ENCODE measurements around the gene ATOH8.

ATOH8 gene

GRCh38 chr2:85737481-85737880 lies 16.3 kb upstream of the ATOH8 start:
- no peak overlapping the region for H3K4me3 ChIP-seq (ENCODE audit: low read depth, low read length)
- no peak for TF ChIP-seq CTCF (IDR thresholded peaks at IDR 0.05; ENCODE audit: low read depth, low read length)

- no peak for TF ChIP-seq CTCF (IDR thresholded peaks at IDR 0.05; ENCODE audit: low read depth, low read length)
Measured at GRCh38 chr2:85737961-85738360, 15.8 kb upstream of the ATOH8 start.

GRCh38 chr2:85740193-85740592 lies 13.6 kb upstream of the ATOH8 start:
- H3K4me3 ChIP-seq (ENCODE audit: low read depth, low read length) = no peak overlapping the region
- no peak for TF ChIP-seq CTCF (IDR thresholded peaks at IDR 0.05; ENCODE audit: low read depth, low read length)

More at GRCh38 chr2:85737961-85738360, 15.8 kb upstream of the ATOH8 start:
- H3K4me3 ChIP-seq (ENCODE audit: low read depth, low read length) = no peak overlapping the region

GRCh38 chr2:85741211-85741832 lies 12.5 kb upstream of the ATOH8 start:
- H3K4me3 ChIP-seq (ENCODE audit: low read depth, low read length) = no peak overlapping the region
- TF ChIP-seq CTCF (IDR thresholded peaks at IDR 0.05; ENCODE audit: low read depth, low read length) = no peak

GRCh38 chr2:85741833-85742455 lies 11.8 kb upstream of the ATOH8 start:
- H3K4me3 ChIP-seq (ENCODE audit: low read depth, low read length) = peak overlapping the region; percentile 39
- TF ChIP-seq CTCF (IDR thresholded peaks at IDR 0.05; ENCODE audit: low read depth, low read length) = no peak

- TF ChIP-seq CTCF (IDR thresholded peaks at IDR 0.05; ENCODE audit: low read depth, low read length) = no peak
- no peak overlapping the region for H3K4me3 ChIP-seq (ENCODE audit: low read depth, low read length)
Measured at GRCh38 chr2:85743304-85743978, 10.3 kb upstream of the ATOH8 start.

GRCh38 chr2:85744055-85744454 lies 9.7 kb upstream of the ATOH8 start:
- no peak for TF ChIP-seq CTCF (IDR thresholded peaks at IDR 0.05; ENCODE audit: low read depth, low read length)
- no peak overlapping the region for H3K4me3 ChIP-seq (ENCODE audit: low read depth, low read length)

Data from WI38 (cell line).